ENCODE data around the gene BRPF1.

BRPF1 gene

GRCh38 chr3:9791790-9792404 lies 60.4 kb downstream of the BRPF1 start:
- DNase-seq, result no peak

GRCh38 chr3:9792405-9793160 lies 61.0 kb downstream of the BRPF1 start, which contains the start of the genes ARPC4 and TADA3:
ARPC4 (plus strand) TSS chr3:9793082; CDS start chr3:9793122, 40 bp downstream.
TADA3 (minus strand) TSS chr3:9792473; CDS start chr3:9791466, 1,007 bp downstream.
- peak; percentile 84 for DNase-seq

GRCh38 chr3:9793161-9793781 lies 61.7 kb downstream of the BRPF1 start:
- no peak for DNase-seq

- DNase-seq, result no peak
Observed at GRCh38 chr3:9794400-9794799, 62.9 kb downstream of the BRPF1 start.

- no peak for DNase-seq
Observed at GRCh38 chr3:9795207-9795606, 63.7 kb downstream of the BRPF1 start.

GRCh38 chr3:9797196-9797945 lies 65.8 kb downstream of the BRPF1 start:
- DNase-seq, result no peak

Measured in stimulated activated CD4-positive, alpha-beta T cell treated with anti-CD3 and anti-CD28 coated beads, Interleukin-2, amount 100 ng/mL, for 48 hours (primary cell).